ENCODE data around the gene SBNO2. TPM values are rescaled to one million over a fixed set of nuclear protein-coding genes. Genes with fewer than 3 reads are reported as not detected.

The SBNO2 gene
- polyA plus RNA-seq, 3 donors, result 0.71 to 75.0 (median 2.6) TPM

- no peak overlapping the region for H3K9ac ChIP-seq (ENCODE audit: insufficient read depth, low read length, poor library complexity, severe bottlenecking)
- H3K27me3 ChIP-seq (ENCODE audit: control insufficient read depth in 2 of 2, insufficient read depth in 2 of 2, low read length in 2 of 2), result no peaks in the 10 kb centered on the region
- H2AFZ ChIP-seq (ENCODE audit: insufficient read depth, low read depth, low read length, poor library complexity, severe bottlenecking), result no peak overlapping the region
- H3K27me3 Mint-ChIP-seq (ENCODE audit: low read depth in 3 of 3), result peaks cover 0 to 3% (median 2%) of the 10 kb centered on the region in 3 donors
- no peaks in the 10 kb centered on the region for H3K4me1 ChIP-seq (ENCODE audit: control insufficient read depth in 1 of 2, insufficient read depth in 2 of 2, low read length in 2 of 2)
- H3K4me3 ChIP-seq (replicated peaks in 1 of 3; ENCODE audit: low read depth in 2 of 3, low read length in 3 of 3), result no peak overlapping the region
- TF ChIP-seq, protein P1, sequence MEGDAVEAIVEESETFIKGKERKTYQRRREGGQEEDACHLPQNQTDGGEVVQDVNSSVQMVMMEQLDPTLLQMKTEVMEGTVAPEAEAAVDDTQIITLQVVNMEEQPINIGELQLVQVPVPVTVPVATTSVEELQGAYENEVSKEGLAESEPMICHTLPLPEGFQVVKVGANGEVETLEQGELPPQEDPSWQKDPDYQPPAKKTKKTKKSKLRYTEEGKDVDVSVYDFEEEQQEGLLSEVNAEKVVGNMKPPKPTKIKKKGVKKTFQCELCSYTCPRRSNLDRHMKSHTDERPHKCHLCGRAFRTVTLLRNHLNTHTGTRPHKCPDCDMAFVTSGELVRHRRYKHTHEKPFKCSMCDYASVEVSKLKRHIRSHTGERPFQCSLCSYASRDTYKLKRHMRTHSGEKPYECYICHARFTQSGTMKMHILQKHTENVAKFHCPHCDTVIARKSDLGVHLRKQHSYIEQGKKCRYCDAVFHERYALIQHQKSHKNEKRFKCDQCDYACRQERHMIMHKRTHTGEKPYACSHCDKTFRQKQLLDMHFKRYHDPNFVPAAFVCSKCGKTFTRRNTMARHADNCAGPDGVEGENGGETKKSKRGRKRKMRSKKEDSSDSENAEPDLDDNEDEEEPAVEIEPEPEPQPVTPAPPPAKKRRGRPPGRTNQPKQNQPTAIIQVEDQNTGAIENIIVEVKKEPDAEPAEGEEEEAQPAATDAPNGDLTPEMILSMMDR (IDR thresholded peaks at IDR 0.05), result no peak
- no peak overlapping the region for H3K27ac Mint-ChIP-seq
- H3K4me3 Mint-ChIP-seq, result no peak overlapping the region
- DNase-seq, result no peak
- no peak overlapping the region for H3K4me2 ChIP-seq (replicated peaks; ENCODE audit: extremely low read depth, low read length, poor library complexity, severe bottlenecking)
- H4K20me1 ChIP-seq (ENCODE audit: insufficient read depth, low read length), result peaks cover 95% of the 10 kb centered on the region
- peaks cover 37% of the 10 kb centered on the region for H3K79me2 ChIP-seq (ENCODE audit: insufficient read depth, low read length)
- no peaks in the 10 kb centered on the region for H3K9me3 ChIP-seq (replicated peaks in 1 of 2; ENCODE audit: control insufficient read depth in 1 of 2, insufficient read depth in 1 of 2, low read length in 2 of 2)
- WGBS (ENCODE audit: insufficient coverage), result 98% methylated on average over 31 of the region's 33 CpGs
- H3K27ac ChIP-seq (ENCODE audit: low read depth in 1 of 2, low read length in 2 of 2), result no peak overlapping the region
- peaks cover 46 to 68% of the 10 kb centered on the region in 2 donors for H3K36me3 ChIP-seq (replicated peaks in 1 of 2; ENCODE audit: control insufficient read depth in 1 of 2, insufficient read depth in 2 of 2, low read length in 2 of 2)
- no peaks in the 10 kb centered on the region for H3K9me3 Mint-ChIP-seq
- H3K4me1 Mint-ChIP-seq, result no peaks in the 10 kb centered on the region
- intact Hi-C loops (cut with micrococcal nuclease), result no loop called here
- peaks cover 17 to 55% of the 10 kb centered on the region in 2 donors for H3K36me3 Mint-ChIP-seq
Measured at GRCh38 chr19:1220477-1220930, 46.4 kb upstream of the SBNO2 start.

- no peak for DNase-seq
- peaks cover 0 to 3% (median 1%) of the 10 kb centered on the region in 3 donors for H3K27me3 Mint-ChIP-seq (ENCODE audit: low read depth in 3 of 3)
- intact Hi-C loops (cut with micrococcal nuclease), result no loop called here
- H3K4me3 Mint-ChIP-seq, result no peak overlapping the region
- H3K4me1 Mint-ChIP-seq, result no peaks in the 10 kb centered on the region
- Histone ChIP-seq H4K20me1 (ENCODE audit: insufficient read depth, low read length) (peaks cover 96% of the 10 kb centered on the region), H2AFZ (ENCODE audit: insufficient read depth, low read depth, low read length, poor library complexity, severe bottlenecking) (no peak overlapping the region), H3K79me2 (ENCODE audit: insufficient read depth, low read length) (peaks cover 42% of the 10 kb centered on the region), H3K4me3 (replicated peaks in 1 of 3; ENCODE audit: low read depth in 2 of 3, low read length in 3 of 3) (no peak overlapping the region), H3K4me2 (replicated peaks; ENCODE audit: extremely low read depth, low read length, poor library complexity, severe bottlenecking) (no peak overlapping the region), H3K36me3 (replicated peaks in 1 of 2; ENCODE audit: control insufficient read depth in 1 of 2, insufficient read depth in 2 of 2, low read length in 2 of 2) (peaks cover 46 to 67% of the 10 kb centered on the region in 2 donors), H3K9ac (ENCODE audit: insufficient read depth, low read length, poor library complexity, severe bottlenecking) (no peak overlapping the region), H3K9me3 (replicated peaks in 1 of 2; ENCODE audit: control insufficient read depth in 1 of 2, insufficient read depth in 1 of 2, low read length in 2 of 2) (no peaks in the 10 kb centered on the region), H3K4me1 (ENCODE audit: control insufficient read depth in 1 of 2, insufficient read depth in 2 of 2, low read length in 2 of 2) (peaks cover under 1% of the 10 kb centered on the region in 2 donors), H3K27ac (ENCODE audit: low read depth in 1 of 2, low read length in 2 of 2) (no peak overlapping the region), H3K27me3 (ENCODE audit: control insufficient read depth in 2 of 2, insufficient read depth in 2 of 2, low read length in 2 of 2) (no peaks in the 10 kb centered on the region)
- no peak overlapping the region for H3K27ac Mint-ChIP-seq
- H3K9me3 Mint-ChIP-seq, result no peaks in the 10 kb centered on the region
- H3K36me3 Mint-ChIP-seq, result peaks cover 17 to 52% of the 10 kb centered on the region in 2 donors
- 97% methylated on average over 19 of the region's 19 CpGs for WGBS (ENCODE audit: insufficient coverage)
- TF ChIP-seq, protein P1 (IDR thresholded peaks at IDR 0.05), result no peak
Measured at GRCh38 chr19:1219786-1220476, 45.9 kb upstream of the SBNO2 start.
